IPS-18a (cell line): ENCODE results near the gene BOK.

ENCODE experiments used
- H3K27ac ChIP-seq: one replicate; pipeline ENCODE4 v1.5.1; 2013; ENCODE audit warnings: low read length
- H3K27me3 ChIP-seq: one replicate; pipeline ENCODE4 v1.6.1; 2013; ENCODE audit warnings: mild to moderate bottlenecking, low read length; ENCODE audit not compliant: control insufficient read depth, insufficient read depth
- H3K36me3 ChIP-seq: one replicate; pipeline ENCODE4 v1.6.1; 2013; ENCODE audit warnings: low read depth, low read length; ENCODE audit not compliant: control insufficient read depth
- H3K4me1 ChIP-seq: one replicate; pipeline ENCODE4 v1.6.1; 2013; ENCODE audit warnings: low read depth, low read length; ENCODE audit not compliant: control insufficient read depth
- H3K4me3 ChIP-seq: one replicate; pipeline ENCODE4 v1.5.1; 2013; ENCODE audit warnings: low read length
- H3K9ac ChIP-seq: one replicate; pipeline ENCODE4 v1.6.1; 2013; ENCODE audit warnings: mild to moderate bottlenecking, low read length, moderate library complexity
- H3K9me3 ChIP-seq: one replicate; pipeline ENCODE4 v1.6.1; 2013; ENCODE audit warnings: low read depth, low read length; ENCODE audit not compliant: control insufficient read depth

BOK gene

GRCh38 chr2:241530571-241530970 is 28.0 kb upstream of the BOK start:
- Histone ChIP-seq H3K4me1 (no peaks in the 10 kb centered on the region), H3K27ac (no peak overlapping the region), H3K9me3 (no peaks in the 10 kb centered on the region), H3K9ac (no peak overlapping the region), H3K36me3 (no peaks in the 10 kb centered on the region), H3K27me3 (no peaks in the 10 kb centered on the region), H3K4me3 (no peak overlapping the region)

- no peak overlapping the region for H3K27ac ChIP-seq
- H3K36me3 ChIP-seq = no peaks in the 10 kb centered on the region
- H3K4me1 ChIP-seq = no peaks in the 10 kb centered on the region
- no peaks in the 10 kb centered on the region for H3K27me3 ChIP-seq
- no peaks in the 10 kb centered on the region for H3K9me3 ChIP-seq
- H3K9ac ChIP-seq = no peak overlapping the region
- H3K4me3 ChIP-seq = no peak overlapping the region
These were observed 27.3 kb upstream of the BOK start for GRCh38 chr2:241531161-241531722.

- Histone ChIP-seq H3K9ac (no peak overlapping the region), H3K27ac (no peak overlapping the region), H3K9me3 (no peaks in the 10 kb centered on the region), H3K4me1 (no peaks in the 10 kb centered on the region), H3K27me3 (no peaks in the 10 kb centered on the region), H3K4me3 (no peak overlapping the region), H3K36me3 (no peaks in the 10 kb centered on the region)
These were observed 26.4 kb upstream of the BOK start for GRCh38 chr2:241532168-241532567.

- Histone ChIP-seq H3K4me1 (no peaks in the 10 kb centered on the region), H3K27ac (no peak overlapping the region), H3K9me3 (no peaks in the 10 kb centered on the region), H3K4me3 (no peak overlapping the region), H3K9ac (no peak overlapping the region), H3K27me3 (no peaks in the 10 kb centered on the region), H3K36me3 (no peaks in the 10 kb centered on the region)
These were observed 25.6 kb upstream of the BOK start for GRCh38 chr2:241532733-241533601.

- H3K9ac ChIP-seq = no peak overlapping the region
- no peak overlapping the region for H3K4me3 ChIP-seq
- H3K27ac ChIP-seq = no peak overlapping the region
- H3K27me3 ChIP-seq = no peaks in the 10 kb centered on the region
- no peaks in the 10 kb centered on the region for H3K4me1 ChIP-seq
- H3K36me3 ChIP-seq = no peaks in the 10 kb centered on the region
- no peaks in the 10 kb centered on the region for H3K9me3 ChIP-seq
These were observed 24.3 kb upstream of the BOK start for GRCh38 chr2:241534293-241534692.

- Histone ChIP-seq H3K36me3 (no peaks in the 10 kb centered on the region), H3K9me3 (no peaks in the 10 kb centered on the region), H3K27me3 (peaks cover 1% of the 10 kb centered on the region), H3K4me1 (no peaks in the 10 kb centered on the region), H3K4me3 (no peak overlapping the region), H3K27ac (no peak overlapping the region), H3K9ac (no peak overlapping the region)
These were observed 23.7 kb upstream of the BOK start for GRCh38 chr2:241534701-241535375.

- no peaks in the 10 kb centered on the region for H3K36me3 ChIP-seq
- no peak overlapping the region for H3K4me3 ChIP-seq
- no peaks in the 10 kb centered on the region for H3K4me1 ChIP-seq
- no peak overlapping the region for H3K27ac ChIP-seq
- H3K9ac ChIP-seq = no peak overlapping the region
- no peaks in the 10 kb centered on the region for H3K9me3 ChIP-seq
- H3K27me3 ChIP-seq = peaks cover 12% of the 10 kb centered on the region
These were observed 22.5 kb upstream of the BOK start for GRCh38 chr2:241535871-241536655.

GRCh38 chr2:241538838-241539615 is 19.5 kb upstream of the BOK start:
- Histone ChIP-seq H3K9ac (no peak overlapping the region), H3K36me3 (no peaks in the 10 kb centered on the region), H3K27ac (no peak overlapping the region), H3K9me3 (no peaks in the 10 kb centered on the region), H3K4me3 (no peak overlapping the region), H3K27me3 (peaks cover 34% of the 10 kb centered on the region), H3K4me1 (no peaks in the 10 kb centered on the region)

- H3K27ac ChIP-seq = no peak overlapping the region
- H3K4me3 ChIP-seq = no peak overlapping the region
- no peaks in the 10 kb centered on the region for H3K36me3 ChIP-seq
- peaks cover 34% of the 10 kb centered on the region for H3K27me3 ChIP-seq
- H3K9me3 ChIP-seq = no peaks in the 10 kb centered on the region
- H3K9ac ChIP-seq = no peak overlapping the region
- no peaks in the 10 kb centered on the region for H3K4me1 ChIP-seq
These were observed 18.8 kb upstream of the BOK start for GRCh38 chr2:241539616-241540374.

GRCh38 chr2:241540401-241540770 is 18.2 kb upstream of the BOK start:
- peak overlapping the region; percentile 49 for H3K4me3 ChIP-seq
- no peaks in the 10 kb centered on the region for H3K4me1 ChIP-seq
- H3K27ac ChIP-seq = no peak overlapping the region
- H3K27me3 ChIP-seq = peaks cover 34% of the 10 kb centered on the region
- H3K36me3 ChIP-seq = no peaks in the 10 kb centered on the region
- H3K9me3 ChIP-seq = no peaks in the 10 kb centered on the region
- H3K9ac ChIP-seq = no peak overlapping the region
